ENCODE measurements around the gene RHOV.

DNA sequence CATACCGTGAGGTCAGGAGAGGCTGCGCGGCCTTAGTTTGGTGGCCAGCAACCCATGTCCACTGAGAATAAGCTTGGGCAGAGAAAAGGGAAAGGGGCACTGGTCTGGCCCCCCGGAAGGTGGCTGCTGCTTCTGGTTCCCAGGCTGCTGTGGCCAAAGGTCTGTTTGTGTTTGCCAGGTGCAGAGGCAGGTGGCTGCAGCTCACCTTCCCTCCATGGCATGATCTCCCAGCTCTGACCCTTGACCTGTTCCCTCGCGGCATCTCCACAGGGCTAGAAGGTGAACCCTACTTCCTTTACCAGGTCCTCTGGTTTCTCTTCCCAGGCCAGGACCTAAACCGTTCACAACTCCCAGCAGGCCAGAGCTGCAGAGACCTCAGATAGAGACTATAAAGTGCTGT lies 34.1 kb upstream of the RHOV start:
- TF ChIP-seq POLR2A (IDR thresholded peaks at IDR 0.05; ENCODE audit: low read length) (no peak), GATA1 (IDR thresholded peaks at IDR 0.05; ENCODE audit: low read depth, low read length) (no peak)
